HCT116 (cell line): Measurements from ENCODE around the gene TUBA1C.

Source experiments
- CEBPB ChIP-seq: IDR thresholded peaks from 2 replicates; pipeline ENCODE4 v1.6.1; 2012; ENCODE audit warnings: low read depth
- CTCF ChIP-seq, 3 experiments: fragments of 200-600 bp in 1 of 3; sonication (generic) in 1 of 3; IDR thresholded peaks in 2 of 3; conservative IDR thresholded peaks in 1 of 3; 2 replicates each; pipeline ENCODE4 v1.5.1; 2012 to 2017; ENCODE audit warnings: low read depth in 2 of 3, low read length in 2 of 3, antibody characterized with exemption in 1 of 3, borderline replicate concordance in 1 of 3, control low read depth in 1 of 3, mild to moderate bottlenecking in 1 of 3, mixed read lengths in 1 of 3, mixed run types in 1 of 3, moderate library complexity in 1 of 3; ENCODE audit not compliant: insufficient read depth in 1 of 3
- EZH2phosphoT487 ChIP-seq: fragments of 200-600 bp; IDR thresholded peaks from 2 replicates; pipeline ENCODE4 v1.6.1; 2018; ENCODE audit warnings: antibody characterized with exemption, borderline replicate concordance
- POLR2A ChIP-seq: IDR thresholded peaks from 2 replicates; pipeline ENCODE4 v1.7.0; 2011; ENCODE audit warnings: borderline replicate concordance; ENCODE audit not compliant: insufficient read depth, insufficient read length; ENCODE audit errors: extremely low read depth
- POLR2AphosphoS5 ChIP-seq: IDR thresholded peaks from 2 replicates; pipeline ENCODE4 v1.6.1; 2011; ENCODE audit warnings: mild to moderate bottlenecking, low read depth, low read length, moderate library complexity
- RAD21 ChIP-seq: IDR thresholded peaks from 2 replicates; pipeline ENCODE4 v1.6.1; 2012; ENCODE audit warnings: low read depth, mild to moderate bottlenecking
- SP1 ChIP-seq: IDR thresholded peaks from 2 replicates; pipeline ENCODE4 v1.6.1; 2012; ENCODE audit warnings: low read depth

- TF ChIP-seq CTCF (IDR thresholded peaks at IDR 0.05 in 2 of 3, conservative IDR thresholded peaks at IDR 0.05 in 1 of 3; ENCODE audit: borderline replicate concordance in 1 of 3, insufficient read depth in 1 of 3, low read depth in 2 of 3, low read length in 2 of 3): no peak
- TF ChIP-seq RAD21: no peak
- no peak for TF ChIP-seq POLR2AphosphoS5
- TF ChIP-seq EZH2phosphoT487: no peak
- no peak for TF ChIP-seq POLR2A
- no peak for TF ChIP-seq SP1
- no peak for TF ChIP-seq CEBPB
These were observed 43.9 kb upstream of the TUBA1C start for GRCh38 chr12:49220972-49221371.
